Activated T-cell treated with anti-CD3 and anti-CD28 coated beads, Interleukin-2, amount 50 U/mL, for 4 hours (primary cell): ENCODE results near the gene PIP5K1C. TPM values are rescaled to one million over a fixed set of nuclear protein-coding genes. Genes with fewer than 3 reads are reported as not detected.
"Not testable (repeated sequence)": the region's sequence is repeated elsewhere in the genome, so short reads cannot be mapped to it uniquely, and the experiment has no call there.

Experiments used
- ATAC-seq, 2 donors: fragments of 200-7000 bp; cut with Tn5 transposase; one replicate each; pipeline ENCODE4 v1.10.0; 2021
- DNase-seq: peaks from one replicate; pipeline ENCODE4 v3.0.0-alpha.2; 2020
- H3K27me3 Mint-ChIP-seq: one replicate; pipeline ENCODE4 v1.8.0; 2021; ENCODE audit warnings: low read depth, mixed read lengths
- H3K36me3 Mint-ChIP-seq: one replicate; pipeline ENCODE4 v1.8.0; 2022; ENCODE audit warnings: mixed read lengths; ENCODE audit not compliant: insufficient read depth
- H3K4me1 Mint-ChIP-seq: one replicate; pipeline ENCODE4 v1.8.0; 2021; ENCODE audit warnings: low read depth, mixed read lengths
- H3K4me3 Mint-ChIP-seq: one replicate; pipeline ENCODE4 v1.8.0; 2021; ENCODE audit warnings: mild to moderate bottlenecking, moderate library complexity, mixed read lengths
- H3K9me3 Mint-ChIP-seq: one replicate; pipeline ENCODE4 v1.8.0; 2021; ENCODE audit warnings: mixed read lengths
- total RNA-seq, 3 donors: library from RNA; stranded (reverse); gene quantifications; one replicate each; pipeline ENCODE4 v1.2.1, GENCODE V29; 2021

PIP5K1C gene
- total RNA-seq, 3 donors from 2014 or later = 12.1 to 20.9 (median 16.7) TPM

- Mint-ChIP-seq H3K9me3 (no peaks in the 10 kb centered on the region), H3K4me3 (no peak overlapping the region), H3K27me3 (no peaks in the 10 kb centered on the region), H3K4me1 (no peaks in the 10 kb centered on the region), H3K36me3 (peaks cover 16% of the 10 kb centered on the region)
- ATAC-seq (no peak), DNase-seq (no peak)
Observed at GRCh38 chr19:3658004-3658869, 42.0 kb downstream of the PIP5K1C start.

GRCh38 chr19:3657395-3657769 lies 42.9 kb downstream of the PIP5K1C start:
- DNase-seq (no peak), ATAC-seq (no peak)
- no peak overlapping the region for H3K4me3 Mint-ChIP-seq
- H3K36me3 Mint-ChIP-seq = peaks cover 13% of the 10 kb centered on the region
- no peaks in the 10 kb centered on the region for H3K27me3 Mint-ChIP-seq
- no peaks in the 10 kb centered on the region for H3K9me3 Mint-ChIP-seq
- H3K4me1 Mint-ChIP-seq = no peaks in the 10 kb centered on the region

- Mint-ChIP-seq H3K4me3 (no peak overlapping the region), H3K4me1 (no peaks in the 10 kb centered on the region), H3K27me3 (no peaks in the 10 kb centered on the region), H3K36me3 (peaks cover 13% of the 10 kb centered on the region), H3K9me3 (no peaks in the 10 kb centered on the region)
- no peak for ATAC-seq
- DNase-seq = no peak
Observed at GRCh38 chr19:3656747-3657394, 43.4 kb downstream of the PIP5K1C start.

- no peak for DNase-seq
- Mint-ChIP-seq H3K27me3 (no peaks in the 10 kb centered on the region), H3K9me3 (no peaks in the 10 kb centered on the region), H3K4me3 (no peak overlapping the region), H3K36me3 (peaks cover 9% of the 10 kb centered on the region), H3K4me1 (no peaks in the 10 kb centered on the region)
- no peak for ATAC-seq
Observed at GRCh38 chr19:3656073-3656746, 44.1 kb downstream of the PIP5K1C start.

GRCh38 chr19:3655402-3656072 lies 44.7 kb downstream of the PIP5K1C start:
- DNase-seq = no peak
- H3K27me3 Mint-ChIP-seq = no peaks in the 10 kb centered on the region
- peaks cover 7% of the 10 kb centered on the region for H3K36me3 Mint-ChIP-seq
- ATAC-seq = no peak
- H3K9me3 Mint-ChIP-seq = no peaks in the 10 kb centered on the region
- H3K4me3 Mint-ChIP-seq = no peak overlapping the region
- no peaks in the 10 kb centered on the region for H3K4me1 Mint-ChIP-seq

GRCh38 chr19:3653865-3654513 lies 46.3 kb downstream of the PIP5K1C start:
- ATAC-seq (no peak), DNase-seq (no peak)
- H3K4me3 Mint-ChIP-seq = no peak overlapping the region
- peaks cover 7% of the 10 kb centered on the region for H3K36me3 Mint-ChIP-seq
- H3K4me1 Mint-ChIP-seq = no peaks in the 10 kb centered on the region
- H3K27me3 Mint-ChIP-seq = no peaks in the 10 kb centered on the region
- no peaks in the 10 kb centered on the region for H3K9me3 Mint-ChIP-seq

- DNase-seq (no peak), ATAC-seq (no peak)
- peaks cover 7% of the 10 kb centered on the region for H3K36me3 Mint-ChIP-seq
- H3K4me1 Mint-ChIP-seq = no peaks in the 10 kb centered on the region
- no peaks in the 10 kb centered on the region for H3K27me3 Mint-ChIP-seq
- H3K9me3 Mint-ChIP-seq = no peaks in the 10 kb centered on the region
- no peak overlapping the region for H3K4me3 Mint-ChIP-seq
Observed at GRCh38 chr19:3653081-3653795, 47.0 kb downstream of the PIP5K1C start.

GRCh38 chr19:3652422-3652821 lies 47.8 kb downstream of the PIP5K1C start:
- no peaks in the 10 kb centered on the region for H3K4me1 Mint-ChIP-seq
- H3K9me3 Mint-ChIP-seq = no peaks in the 10 kb centered on the region
- peaks cover 6% of the 10 kb centered on the region for H3K36me3 Mint-ChIP-seq
- H3K27me3 Mint-ChIP-seq = no peaks in the 10 kb centered on the region
- no peak overlapping the region for H3K4me3 Mint-ChIP-seq
- ATAC-seq = no peak
- no peak for DNase-seq

- Mint-ChIP-seq H3K27me3 (no peaks in the 10 kb centered on the region), H3K36me3 (no peaks in the 10 kb centered on the region), H3K9me3 (no peaks in the 10 kb centered on the region), H3K4me1 (no peaks in the 10 kb centered on the region), H3K4me3 (no peak overlapping the region)
- no peak for DNase-seq
- ATAC-seq = no peak
Observed at GRCh38 chr19:3651684-3652083, 48.6 kb downstream of the PIP5K1C start.

GRCh38 chr19:3649888-3650287 lies 50.4 kb downstream of the PIP5K1C start:
- no peaks in the 10 kb centered on the region for H3K4me1 Mint-ChIP-seq
- DNase-seq (no peak), ATAC-seq (no peak)
- H3K36me3 Mint-ChIP-seq = no peaks in the 10 kb centered on the region
- no peaks in the 10 kb centered on the region for H3K27me3 Mint-ChIP-seq
- no peaks in the 10 kb centered on the region for H3K9me3 Mint-ChIP-seq
- H3K4me3 Mint-ChIP-seq = no peak overlapping the region

- Mint-ChIP-seq H3K36me3 (no peaks in the 10 kb centered on the region), H3K9me3 (no peaks in the 10 kb centered on the region), H3K4me1 (no peaks in the 10 kb centered on the region), H3K4me3 (no peak overlapping the region), H3K27me3 (no peaks in the 10 kb centered on the region)
- ATAC-seq (no peak), DNase-seq (no peak)
Observed at GRCh38 chr19:3648037-3648905, 52.0 kb downstream of the PIP5K1C start.

- not testable (repeated sequence) for H3K4me1 Mint-ChIP-seq, H3K9me3 Mint-ChIP-seq, H3K36me3 Mint-ChIP-seq, DNase-seq, H3K27me3 Mint-ChIP-seq, H3K4me3 Mint-ChIP-seq, ATAC-seq
Observed at GRCh38 chr19:3647102-3647501, 53.2 kb downstream of the PIP5K1C start.
